GM23248 (cell line): ENCODE measurements around the gene SLC2A4. TPM values are rescaled to one million over a fixed set of nuclear protein-coding genes. Genes with fewer than 3 reads are reported as not detected.

ENCODE experiments used
- DNase-seq: peaks from one replicate; pipeline ENCODE4 v3.0.0-alpha.2; 2015
- H2AFZ ChIP-seq: fragments of 200-600 bp; sonication (generic); 2 replicates; pipeline ENCODE4 v1.6.1; 2016; ENCODE audit warnings: antibody characterized with exemption
- H3F3A ChIP-seq: fragments of 200-600 bp; sonication (generic); 2 replicates; pipeline ENCODE4 v1.6.1; 2016; ENCODE audit warnings: mild to moderate bottlenecking, antibody characterized with exemption, mixed run types; ENCODE audit not compliant: insufficient read depth
- H3K27ac ChIP-seq: fragments of 200-600 bp; sonication (generic); 2 replicates; pipeline ENCODE4 v1.5.1; 2016; ENCODE audit warnings: mild to moderate bottlenecking
- H3K27me3 ChIP-seq: fragments of 200-600 bp; sonication (generic); replicated peaks from 2 replicates; pipeline ENCODE4 v1.6.1; 2016; ENCODE audit warnings: mild to moderate bottlenecking; ENCODE audit not compliant: insufficient read depth
- H3K36me3 ChIP-seq: fragments of 200-600 bp; sonication (generic); 2 replicates; pipeline ENCODE4 v1.6.1; 2016; ENCODE audit warnings: low read depth, mild to moderate bottlenecking
- H3K4me1 ChIP-seq: fragments of 200-600 bp; sonication (generic); 2 replicates; pipeline ENCODE4 v1.6.1; 2016; ENCODE audit warnings: mild to moderate bottlenecking; ENCODE audit not compliant: insufficient read depth
- H3K4me2 ChIP-seq: fragments of 200-600 bp; sonication (generic); one replicate; pipeline ENCODE4 v1.6.1; 2016; ENCODE audit warnings: mild to moderate bottlenecking; ENCODE audit not compliant: unreplicated experiment
- H3K4me3 ChIP-seq: fragments of 200-600 bp; sonication (generic); 2 replicates; pipeline ENCODE4 v1.5.1; 2016; ENCODE audit warnings: mild to moderate bottlenecking
- H3K79me2 ChIP-seq: fragments of 200-600 bp; sonication (generic); 2 replicates; pipeline ENCODE4 v1.6.1; 2016; ENCODE audit warnings: mild to moderate bottlenecking; ENCODE audit not compliant: insufficient read depth
- H3K9ac ChIP-seq: fragments of 200-600 bp; sonication (generic); 2 replicates; pipeline ENCODE4 v1.6.1; 2016; ENCODE audit warnings: mild to moderate bottlenecking
- H3K9me2 ChIP-seq: fragments of 200-600 bp; sonication (generic); 2 replicates; pipeline ENCODE4 v1.6.1; 2016; ENCODE audit warnings: mixed run types, mild to moderate bottlenecking, moderate library complexity; ENCODE audit not compliant: insufficient read depth
- H3K9me3 ChIP-seq: fragments of 200-600 bp; sonication (generic); one replicate; pipeline ENCODE4 v1.6.1; 2017; ENCODE audit warnings: low read depth
- H4K20me1 ChIP-seq: fragments of 200-600 bp; sonication (generic); 2 replicates; pipeline ENCODE4 v1.6.0; 2016; ENCODE audit not compliant: insufficient read depth
- EZH2 ChIP-seq: fragments of 200-600 bp; sonication (generic); IDR thresholded peaks from 2 replicates; pipeline ENCODE4 v1.6.1; 2018; ENCODE audit warnings: antibody characterized with exemption, mild to moderate bottlenecking; ENCODE audit not compliant: insufficient read depth, poor library complexity, severe bottlenecking
- EZH2phosphoT487 ChIP-seq: fragments of 200-600 bp; sonication (generic); IDR thresholded peaks from 2 replicates; pipeline ENCODE4 v1.6.1; 2018; ENCODE audit warnings: antibody characterized with exemption, moderate library complexity, mild to moderate bottlenecking, low read depth; ENCODE audit not compliant: insufficient read depth
- WGBS, 2 experiments: methylation state at CpG; one replicate each; pipeline ENCODE4 v1.1.6; 2015 to 2017; ENCODE audit warnings: low lambda C conversion rate in 2 of 2, low coverage in 1 of 2; ENCODE audit errors: missing lambda C conversion rate in 2 of 2; 5-methylcytosine and 5-hydroxymethylcytosine counted together
- in situ Hi-C: fragments of 300-500 bp; cut with MboI; formaldehyde crosslinking; loops from 2 replicates; pipeline ENCODE4 v1.15.0; 2020
- polyA plus RNA-seq: library from polyadenylated mRNA; unstranded; fragments of >200 nt; fragmentation: Nextera tagmentation; extraction: Ambion mirVana; gene quantifications from 2 replicates; pipeline ENCODE4 v1.2.1, GENCODE V29; 2016
- total RNA-seq: library from RNA; depleted of rRNA; stranded (reverse); fragments of >200 nt; shearing (Covaris generic); gene quantifications from 2 replicates; pipeline ENCODE4 v1.2.3, GENCODE V29; 2014

SLC2A4 gene
- total and polyA plus RNA-seq, 2 experiments from 2014 or later, result 0.08 TPM; not detected in 1

DNA sequence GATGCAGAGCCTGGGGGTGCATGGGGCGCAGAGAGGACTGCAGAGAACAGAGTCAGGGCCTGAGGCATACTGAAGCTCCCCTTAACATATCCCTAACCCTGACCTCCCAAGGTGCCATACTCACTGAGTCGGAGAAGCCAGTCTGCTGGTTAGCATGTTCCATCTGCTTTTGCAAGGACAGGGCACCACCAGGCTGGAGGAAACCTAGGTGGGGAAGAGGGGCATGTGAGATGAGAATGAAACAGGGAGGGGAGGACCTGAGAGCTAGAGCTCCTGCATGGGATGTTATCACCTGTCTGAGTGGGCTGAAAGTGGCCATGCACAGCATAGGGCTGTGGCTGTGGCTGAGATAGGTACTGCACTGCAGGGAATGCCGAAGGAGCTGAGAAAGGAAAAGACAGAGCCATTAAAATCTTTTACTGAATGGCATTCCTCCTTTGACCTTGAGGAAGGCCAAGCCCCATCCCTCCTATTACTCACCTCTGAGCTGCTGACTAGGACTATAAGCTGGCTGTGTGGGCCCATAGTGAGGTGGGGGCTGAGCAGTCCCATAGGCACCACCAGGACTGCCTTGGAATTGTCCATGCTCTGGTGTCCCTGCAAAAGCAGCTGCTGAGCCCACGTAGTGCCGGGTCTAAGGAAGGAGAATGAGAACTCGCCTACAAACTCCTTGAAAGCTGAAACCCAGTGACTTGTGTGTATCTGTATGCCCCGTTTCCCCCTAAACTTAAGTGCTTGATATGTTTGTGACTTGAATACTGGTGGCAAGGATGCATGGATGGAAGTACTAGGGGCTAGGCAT is 31.8 kb downstream of the SLC2A4 start:
- 95 to 99% methylated on average over 7 of the region's 7 CpGs for WGBS, 2 experiments
- Histone ChIP-seq H4K20me1 (peaks cover 22% of the 10 kb centered on the region), H3K9ac (peak overlapping the region; percentile 81; the same call in 1 of the 2 replicates), H3K27ac (peak overlapping the region; percentile 67), H2AFZ (no peak overlapping the region), H3K9me3 (no peaks in the 10 kb centered on the region), H3K27me3 (no peaks in the 10 kb centered on the region), H3K79me2 (peaks cover 65% of the 10 kb centered on the region), H3K36me3 (peaks cover 42% of the 10 kb centered on the region), H3F3A (peaks cover 61% of the 10 kb centered on the region), H3K4me1 (peaks cover 45% of the 10 kb centered on the region), H3K4me3 (no peak overlapping the region), H3K4me2 (peak overlapping the region; percentile 93), H3K9me2 (no peaks in the 10 kb centered on the region)
- TF ChIP-seq EZH2phosphoT487, result no peak
- TF ChIP-seq EZH2, result no peak
- DNase-seq, result peak; percentile 38
- in situ Hi-C loops, result no loop called here

DNA sequence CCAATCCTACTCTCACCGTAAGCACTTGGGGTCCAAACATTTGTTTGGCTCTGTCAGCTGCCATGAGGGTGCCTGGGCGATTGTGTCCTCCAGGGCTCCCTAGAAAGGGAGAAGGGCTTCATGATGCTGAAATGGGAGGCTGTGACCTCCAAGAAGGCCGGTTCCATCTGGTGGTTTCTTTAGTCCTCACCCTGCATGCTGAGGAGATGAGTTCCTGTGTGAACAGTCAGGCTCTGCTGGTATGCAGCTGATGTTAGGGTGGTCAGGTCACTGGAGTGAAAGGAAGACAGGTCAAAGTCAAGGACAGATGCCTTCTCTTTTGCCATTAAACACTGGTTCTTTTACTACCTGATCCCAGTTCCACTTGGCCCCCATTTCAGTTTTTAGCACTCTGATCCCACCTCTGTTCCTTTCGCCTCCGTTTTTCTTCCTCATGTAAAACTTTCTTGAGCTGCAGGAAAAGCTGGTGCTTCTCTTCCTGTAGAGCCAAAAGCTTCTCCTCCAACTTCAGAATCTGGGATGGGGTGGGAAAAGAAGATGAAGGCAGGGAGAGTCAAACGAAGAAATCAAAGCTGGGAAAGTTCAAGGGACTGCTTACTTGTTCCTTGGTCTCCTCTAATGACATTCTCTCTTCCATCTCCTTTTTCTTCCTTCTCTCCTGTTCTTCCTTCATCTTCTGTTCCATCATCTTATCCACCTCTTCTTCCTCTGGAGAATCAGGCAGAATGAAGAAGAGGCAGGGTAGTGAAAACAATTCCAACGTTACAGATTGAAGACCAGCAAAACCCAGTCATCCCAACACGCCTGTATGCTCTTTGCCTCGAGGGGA is 32.6 kb downstream of the SLC2A4 start:
- TF ChIP-seq EZH2phosphoT487 (no peak), EZH2 (no peak)
- Histone ChIP-seq H3F3A (peaks cover 54% of the 10 kb centered on the region), H3K9me2 (no peaks in the 10 kb centered on the region), H3K4me2 (peak overlapping the region; percentile 93), H3K4me1 (peaks cover 45% of the 10 kb centered on the region), H3K36me3 (peaks cover 42% of the 10 kb centered on the region), H3K79me2 (peaks cover 57% of the 10 kb centered on the region), H3K9ac (peak overlapping the region; percentile 81), H4K20me1 (peaks cover 21% of the 10 kb centered on the region), H3K4me3 (peak overlapping the region; percentile 98), H3K27ac (peak overlapping the region; percentile 67), H2AFZ (no peak overlapping the region), H3K9me3 (no peaks in the 10 kb centered on the region), H3K27me3 (no peaks in the 10 kb centered on the region)
- WGBS, 2 experiments, result 40 to 43% methylated on average over 9 of the region's 9 CpGs
- DNase-seq, result peak; percentile 61
- in situ Hi-C loops, result no loop called here

DNA sequence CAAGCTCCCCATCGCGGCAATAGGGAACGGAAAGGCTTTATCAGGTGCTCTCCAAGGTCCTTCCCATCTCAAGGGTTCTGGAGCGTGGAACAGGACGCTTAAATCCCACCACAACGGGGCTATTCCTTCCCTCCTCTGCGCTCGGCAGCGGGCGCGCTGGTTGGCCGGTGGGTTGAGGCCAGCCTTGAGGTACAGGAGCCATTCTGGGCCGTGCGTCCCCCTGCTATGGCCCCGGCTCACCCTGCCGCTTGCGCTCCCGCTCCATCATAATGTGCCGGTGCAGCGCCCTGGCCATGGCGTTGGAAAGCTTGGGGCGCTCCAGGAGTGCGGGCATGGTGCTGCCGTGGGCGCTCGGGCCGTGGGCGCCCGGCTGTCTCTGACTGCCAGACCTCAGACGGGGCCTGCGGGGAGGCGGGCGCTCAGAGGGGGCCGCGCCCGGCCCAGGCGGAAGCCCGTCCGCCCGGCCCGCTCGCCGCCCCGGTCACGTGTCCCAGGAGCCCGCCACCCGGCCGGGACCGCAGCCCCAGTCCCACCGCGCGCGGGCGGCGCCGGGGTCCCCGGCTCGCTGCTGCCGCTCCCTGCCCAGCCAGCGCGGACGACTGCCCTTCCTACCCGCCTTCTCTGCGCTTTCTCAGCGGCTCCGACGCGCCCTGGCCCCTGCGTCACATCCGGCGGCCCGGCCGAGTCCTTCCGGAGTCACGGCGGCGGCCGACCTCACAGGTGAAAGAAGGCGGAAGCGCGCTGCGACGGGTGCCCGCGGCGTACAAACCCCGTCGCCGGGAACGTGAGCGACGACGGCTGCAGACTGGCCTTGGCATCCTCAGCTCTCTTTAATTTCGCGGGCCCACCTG is 33.4 kb downstream of the SLC2A4 start, which contains the start of gene GPS2:
Gene GPS2 (minus strand): TSS at position 642 of the 851 bp plus-strand sequence. CDS start 308 bp downstream, at position 334.
- peaks cover 38% of the 10 kb centered on the region for H3K4me1 ChIP-seq
- WGBS, 2 experiments, result 1 to 2% methylated on average over 59 to 77 of the region's 95 CpGs
- H3K27me3 ChIP-seq, result no peaks in the 10 kb centered on the region
- H3K9ac ChIP-seq, result peak within 1 kb of the TSS; percentile 81
- no peak for TF ChIP-seq EZH2phosphoT487
- TF ChIP-seq EZH2, result no peak
- in situ Hi-C loops, result no loop called here
- peaks cover 12% of the 10 kb centered on the region for H4K20me1 ChIP-seq
- peak within 1 kb of the TSS; percentile 98 for H3K4me3 ChIP-seq
- H3K36me3 ChIP-seq, result peaks cover 35% of the 10 kb centered on the region
- no peaks in the 10 kb centered on the region for H3K9me2 ChIP-seq
- H3K27ac ChIP-seq, result peak within 1 kb of the TSS; percentile 67
- DNase-seq, result peak; percentile 94
- peak within 1 kb of the TSS; percentile 80 for H2AFZ ChIP-seq
- no peaks in the 10 kb centered on the region for H3K9me3 ChIP-seq
- H3K79me2 ChIP-seq, result peaks cover 49% of the 10 kb centered on the region
- peaks cover 46% of the 10 kb centered on the region for H3F3A ChIP-seq
- H3K4me2 ChIP-seq, result peak within 1 kb of the TSS; percentile 93
